PC-3 (cell line): ENCODE measurements around the gene AGBL1. TPM values are rescaled to one million over a fixed set of nuclear protein-coding genes. Genes with fewer than 3 reads are reported as not detected.

Experiments used
- ATAC-seq: fragments of 200-7000 bp; cut with Tn5 transposase; 2 replicates; pipeline ENCODE4 v1.9.1; 2020; ENCODE audit warnings: mild to moderate bottlenecking, moderate library complexity
- BruUV-seq: library from RNA; stranded (reverse); fragments of 400-500 nt; replicated peaks from 2 replicates; lab custom pipeline; 2021; lab: Mats Ljungman, UMichigan
- CTCF ChIA-PET: fragments of 300-600 bp; sonication (Branson Sonifier 250); formaldehyde crosslinking; loops from one replicate; lab custom pipeline; 2022; ENCODE audit warnings: antibody characterized with exemption; lab: Charles Lee
- POLR2A ChIA-PET: fragments of 300-600 bp; sonication (Branson Sonifier 250); formaldehyde crosslinking; loops from one replicate; lab custom pipeline; 2022; ENCODE audit warnings: antibody characterized with exemption; ENCODE audit not compliant: unreplicated experiment; lab: Charles Lee
- DNase-seq: peaks from one replicate; pipeline ENCODE4 v3.0.0-alpha.2; 2015
- H2AFZ ChIP-seq: fragments of 300-600 bp; sonication (generic); 2 replicates; pipeline ENCODE4 v1.6.0; 2016; ENCODE audit warnings: antibody characterized with exemption, low read length
- H3F3A ChIP-seq: fragments of 300-600 bp; sonication (generic); one replicate; pipeline ENCODE4 v1.6.0; 2017; ENCODE audit warnings: antibody characterized with exemption, low read length, control low read depth, mild to moderate bottlenecking; ENCODE audit not compliant: unreplicated experiment
- H3K27ac ChIP-seq: fragments of 300-600 bp; sonication (generic); 2 replicates; pipeline ENCODE4 v1.5.1; 2016; ENCODE audit warnings: mild to moderate bottlenecking, low read length
- H3K27me3 ChIP-seq: fragments of 300-600 bp; sonication (generic); 2 replicates; pipeline ENCODE4 v1.6.1; 2016; ENCODE audit warnings: low read length, mixed read lengths
- H3K36me3 ChIP-seq: fragments of 300-600 bp; sonication (generic); 2 replicates; pipeline ENCODE4 v1.6.1; 2016; ENCODE audit warnings: low read depth, mixed run types, low read length, mixed read lengths
- H3K4me1 ChIP-seq: fragments of 300-600 bp; sonication (generic); 2 replicates; pipeline ENCODE4 v1.5.1; 2016; ENCODE audit warnings: low read length; ENCODE audit not compliant: insufficient read depth
- H3K4me2 ChIP-seq: fragments of 300-600 bp; sonication (generic); 2 replicates; pipeline ENCODE4 v1.6.0; 2016; ENCODE audit warnings: low read length
- H3K4me3 ChIP-seq: fragments of 300-600 bp; sonication (generic); 2 replicates; pipeline ENCODE4 v1.5.1; 2016; ENCODE audit warnings: mild to moderate bottlenecking, low read length, mixed read lengths
- H3K79me2 ChIP-seq: fragments of 300-600 bp; sonication (generic); 2 replicates; pipeline ENCODE4 v1.6.1; 2017; ENCODE audit warnings: low read length, mixed read lengths
- H3K9ac ChIP-seq: fragments of 300-600 bp; sonication (generic); 2 replicates; pipeline ENCODE4 v1.6.0; 2016; ENCODE audit warnings: mild to moderate bottlenecking, low read length
- H3K9me2 ChIP-seq: fragments of 300-600 bp; sonication (generic); replicated peaks from 2 replicates; pipeline ENCODE4 v1.6.1; 2016; ENCODE audit warnings: mixed run types, low read length, mixed read lengths
- H3K9me3 ChIP-seq: fragments of 300-600 bp; sonication (generic); 2 replicates; pipeline ENCODE4 v1.6.1; 2016; ENCODE audit warnings: low read length, mixed read lengths
- H4K20me1 ChIP-seq: fragments of 300-600 bp; sonication (generic); 2 replicates; pipeline ENCODE4 v1.6.1; 2016; ENCODE audit warnings: low read length, mixed read lengths
- CTCF ChIP-seq: fragments of 300-600 bp; sonication (generic); conservative IDR thresholded peaks from 2 replicates; pipeline ENCODE4 v1.5.1; 2017; ENCODE audit warnings: antibody characterized with exemption, low read depth, mild to moderate bottlenecking, low read length
- EZH2 ChIP-seq: fragments of 300-600 bp; sonication (generic); IDR thresholded peaks from one replicate; pipeline ENCODE4 v1.6.1; 2017; ENCODE audit warnings: antibody characterized with exemption, mild to moderate bottlenecking, low read length; ENCODE audit not compliant: unreplicated experiment
- EZH2phosphoT487 ChIP-seq: fragments of 300-600 bp; sonication (generic); IDR thresholded peaks from 2 replicates; pipeline ENCODE4 v1.6.1; 2018; ENCODE audit warnings: mild to moderate bottlenecking, antibody characterized with exemption, low read length, borderline replicate concordance
- intact Hi-C: fragments of 100-400 bp; cut with micrococcal nuclease; formaldehyde crosslinking; loops from 2 replicates; pipeline ENCODE4 v1.9.0; 2023
- total RNA-seq: library from RNA; depleted of rRNA; stranded (reverse); fragments of >200 nt; gene quantifications from 2 replicates; pipeline ENCODE4 v1.2.3, GENCODE V29; 2014

The AGBL1 gene
- total RNA-seq, 1 experiment from 2014 or later = not detected

GRCh38 chr15:86413191-86413590 is 333.5 kb downstream of the AGBL1 start:
- ChIA-PET CTCF (no interaction called here), POLR2A (no interaction called here)
- no peaks in the 10 kb centered on the region for H3K9me2 ChIP-seq

GRCh38 chr15:86425746-86426145 is 346.1 kb downstream of the AGBL1 start:
- CTCF ChIA-PET = no interaction called here
- POLR2A ChIA-PET = no interaction called here

More at GRCh38 chr15:86413191-86413590, 333.5 kb downstream of the AGBL1 start:
- H3K79me2 ChIP-seq = no peaks in the 10 kb centered on the region
- ATAC-seq = no peak
- H2AFZ ChIP-seq = no peak overlapping the region
- no peaks in the 10 kb centered on the region for H3K27me3 ChIP-seq
- H3K9ac ChIP-seq = no peak overlapping the region
- intact Hi-C loops = no loop called here
- H4K20me1 ChIP-seq = no peaks in the 10 kb centered on the region
- no peak for DNase-seq
- H3K36me3 ChIP-seq = no peaks in the 10 kb centered on the region
- H3K4me3 ChIP-seq = no peak overlapping the region
- no peaks in the 10 kb centered on the region for H3K4me1 ChIP-seq
- no peak overlapping the region for H3K27ac ChIP-seq
- H3K9me3 ChIP-seq = peaks cover 6% of the 10 kb centered on the region; the same call in 1 of the 2 replicates
- H3K4me2 ChIP-seq = no peak overlapping the region
- no TSS peak for BruUV-seq
- no peaks in the 10 kb centered on the region for H3F3A ChIP-seq
- TF ChIP-seq EZH2phosphoT487 (no peak), EZH2 (no peak), CTCF (no peak)

More at GRCh38 chr15:86425746-86426145, 346.1 kb downstream of the AGBL1 start:
- no peak overlapping the region for H3K9ac ChIP-seq
- ATAC-seq (no peak), DNase-seq (no peak)
- H3K4me1 ChIP-seq = no peaks in the 10 kb centered on the region
- no peak overlapping the region for H3K27ac ChIP-seq
- no peaks in the 10 kb centered on the region for H3K27me3 ChIP-seq
- no peaks in the 10 kb centered on the region for H3F3A ChIP-seq
- H3K4me2 ChIP-seq = no peak overlapping the region
- no TSS peak for BruUV-seq
- H4K20me1 ChIP-seq = no peaks in the 10 kb centered on the region
- no peaks in the 10 kb centered on the region for H3K79me2 ChIP-seq
- H3K36me3 ChIP-seq = no peaks in the 10 kb centered on the region
- TF ChIP-seq EZH2phosphoT487 = no peak
- TF ChIP-seq CTCF = no peak
- TF ChIP-seq EZH2 = no peak
- intact Hi-C loops = no loop called here
- H3K9me3 ChIP-seq = no peaks in the 10 kb centered on the region
- H3K4me3 ChIP-seq = no peak overlapping the region
- H2AFZ ChIP-seq = no peak overlapping the region
- H3K9me2 ChIP-seq = no peaks in the 10 kb centered on the region
